Neural progenitor cell (in vitro differentiated cells): Measurements from ENCODE around the gene JOSD2. TPM values are rescaled to one million over a fixed set of nuclear protein-coding genes. Genes with fewer than 3 reads are reported as not detected.

Source experiments
- DNase-seq: peaks from one replicate; pipeline ENCODE4 v3.0.0-alpha.2; 2016; ENCODE audit warnings: low spot score
- H2AFZ ChIP-seq: fragments of 200-600 bp; sonication (generic); replicated peaks from 2 replicates; pipeline ENCODE4 v1.6.1; 2016; ENCODE audit warnings: antibody characterized with exemption
- H3F3A ChIP-seq: fragments of 200-600 bp; sonication (generic); 2 replicates; pipeline ENCODE4 v1.6.1; 2016; ENCODE audit warnings: antibody characterized with exemption, low read depth
- H3K27ac ChIP-seq: fragments of 200-600 bp; sonication (generic); 2 replicates; pipeline ENCODE4 v1.5.1; 2016; ENCODE audit warnings: mild to moderate bottlenecking
- H3K27me3 ChIP-seq: fragments of 200-600 bp; sonication (generic); 2 replicates; pipeline ENCODE4 v1.6.1; 2016; ENCODE audit warnings: mild to moderate bottlenecking, moderate library complexity
- H3K36me3 ChIP-seq: fragments of 200-600 bp; sonication (generic); 2 replicates; pipeline ENCODE4 v1.5.1; 2016
- H3K4me1 ChIP-seq: fragments of 200-600 bp; sonication (generic); 2 replicates; pipeline ENCODE4 v1.6.1; 2016; ENCODE audit warnings: mixed run types
- H3K4me2 ChIP-seq: fragments of 200-600 bp; sonication (generic); 2 replicates; pipeline ENCODE4 v1.6.1; 2016
- H3K4me3 ChIP-seq: fragments of 200-600 bp; sonication (generic); 2 replicates; pipeline ENCODE4 v1.5.1; 2016
- H3K79me2 ChIP-seq: fragments of 200-600 bp; sonication (generic); 2 replicates; pipeline ENCODE4 v1.6.1; 2016; ENCODE audit warnings: low read depth
- H3K9ac ChIP-seq: fragments of 200-600 bp; sonication (generic); 2 replicates; pipeline ENCODE4 v1.6.1; 2016
- H3K9me3 ChIP-seq: fragments of 200-600 bp; sonication (generic); 2 replicates; pipeline ENCODE4 v1.5.1; 2016; ENCODE audit warnings: low read depth
- H4K20me1 ChIP-seq: fragments of 200-600 bp; sonication (generic); 2 replicates; pipeline ENCODE4 v1.6.1; 2016; ENCODE audit warnings: low read depth
- H3K27ac Mint-ChIP-seq: 3 replicates; pipeline ENCODE4 v1.8.0; 2021; ENCODE audit warnings: mixed read lengths
- H3K27me3 Mint-ChIP-seq: 2 replicates; pipeline ENCODE4 v1.8.0; 2022; ENCODE audit warnings: low read depth, mild to moderate bottlenecking, inconsistent platforms, moderate library complexity, mixed read lengths; ENCODE audit not compliant: insufficient read depth
- H3K36me3 Mint-ChIP-seq: 3 replicates; pipeline ENCODE4 v1.8.0; 2021; ENCODE audit warnings: mixed read lengths
- H3K4me1 Mint-ChIP-seq: 3 replicates; pipeline ENCODE4 v1.8.0; 2021; ENCODE audit warnings: mixed read lengths
- H3K4me3 Mint-ChIP-seq: 3 replicates; pipeline ENCODE4 v1.8.0; 2021; ENCODE audit warnings: mild to moderate bottlenecking, moderate library complexity, mixed read lengths
- H3K9me3 Mint-ChIP-seq: 3 replicates; pipeline ENCODE4 v1.8.0; 2020; ENCODE audit warnings: mixed read lengths
- EZH2 ChIP-seq: fragments of 200-600 bp; sonication (generic); IDR thresholded peaks from 2 replicates; pipeline ENCODE4 v1.6.1; 2017; ENCODE audit warnings: antibody characterized with exemption, mild to moderate bottlenecking, moderate library complexity
- EZH2phosphoT487 ChIP-seq: fragments of 200-600 bp; sonication (generic); IDR thresholded peaks from 2 replicates; pipeline ENCODE4 v1.6.1; 2017; ENCODE audit warnings: antibody characterized with exemption
- total RNA-seq: library from RNA; depleted of rRNA; stranded (reverse); fragments of >200 nt; gene quantifications from 2 replicates; pipeline ENCODE4 v1.2.3, GENCODE V29; 2015; ENCODE audit warnings: low replicate concordance
- TF ChIP-seq, protein P1 (sequence below): fragments of 200-600 bp; sonication (generic); IDR thresholded peaks from 2 replicates; pipeline ENCODE4 v1.5.1; 2017; ENCODE audit warnings: antibody characterized with exemption, mild to moderate bottlenecking

JOSD2 gene
- total RNA-seq, 1 donor from 2014 or later: 1.7 TPM

DNA sequence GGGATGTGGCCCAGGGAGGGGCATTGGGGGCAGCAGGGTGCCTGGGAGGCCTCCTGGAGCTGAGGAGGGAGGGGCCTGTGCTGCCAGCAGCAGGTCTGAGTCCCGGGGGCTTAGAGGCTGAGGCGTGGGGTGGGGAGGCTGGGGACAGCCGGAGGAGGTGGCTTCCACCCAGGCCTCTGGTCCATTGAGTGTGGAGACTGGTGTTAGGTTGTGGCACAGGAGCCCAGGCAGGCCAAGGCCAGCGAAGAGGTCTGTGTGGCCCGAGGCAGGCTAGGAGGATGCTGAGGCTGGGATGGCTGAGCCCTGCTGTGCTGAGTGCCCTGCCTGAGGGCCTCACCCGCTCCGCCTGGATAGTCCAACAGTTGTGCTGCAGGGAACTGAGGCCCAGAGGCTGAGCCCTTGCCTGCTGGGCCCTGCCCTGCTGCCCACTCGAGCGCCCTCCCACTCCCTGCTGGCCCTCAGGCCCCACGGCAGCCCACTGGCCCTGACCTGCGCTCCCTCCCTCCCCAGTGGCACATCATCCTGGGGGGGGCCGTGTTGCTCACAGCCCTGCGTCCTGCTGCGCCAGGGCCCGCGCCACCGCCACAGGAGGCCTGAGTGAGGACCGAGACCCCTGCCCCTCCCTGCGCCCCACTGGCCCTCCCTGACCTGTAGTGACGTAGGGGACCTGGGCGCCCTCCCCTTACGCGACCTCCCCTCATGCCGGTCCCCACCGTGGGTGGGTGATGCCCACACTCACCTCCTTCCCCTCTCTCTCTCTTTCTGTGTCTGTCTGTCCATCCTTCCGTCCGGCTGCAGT is 29.4 kb downstream of the JOSD2 start:
- H3K27me3 Mint-ChIP-seq: peaks cover 1% of the 10 kb centered on the region
- peaks cover 4% of the 10 kb centered on the region for H3K4me1 ChIP-seq
- no peak overlapping the region for H3K27ac Mint-ChIP-seq
- peaks cover 11% of the 10 kb centered on the region for H3K4me1 Mint-ChIP-seq
- H3K9me3 ChIP-seq: peaks cover 5% of the 10 kb centered on the region
- peaks cover 14% of the 10 kb centered on the region for H4K20me1 ChIP-seq
- no peak overlapping the region for H3K4me3 Mint-ChIP-seq
- no peak overlapping the region for H3K27ac ChIP-seq
- H3K79me2 ChIP-seq: peaks cover 32% of the 10 kb centered on the region
- H3F3A ChIP-seq: peaks cover 12% of the 10 kb centered on the region
- no peak overlapping the region for H2AFZ ChIP-seq
- H3K36me3 ChIP-seq: no peaks in the 10 kb centered on the region
- H3K4me2 ChIP-seq: no peak overlapping the region
- H3K9ac ChIP-seq: no peak overlapping the region
- peaks cover 28% of the 10 kb centered on the region for H3K9me3 Mint-ChIP-seq
- H3K36me3 Mint-ChIP-seq: peaks cover 33% of the 10 kb centered on the region
- TF ChIP-seq EZH2: no peak
- TF ChIP-seq, protein P1, sequence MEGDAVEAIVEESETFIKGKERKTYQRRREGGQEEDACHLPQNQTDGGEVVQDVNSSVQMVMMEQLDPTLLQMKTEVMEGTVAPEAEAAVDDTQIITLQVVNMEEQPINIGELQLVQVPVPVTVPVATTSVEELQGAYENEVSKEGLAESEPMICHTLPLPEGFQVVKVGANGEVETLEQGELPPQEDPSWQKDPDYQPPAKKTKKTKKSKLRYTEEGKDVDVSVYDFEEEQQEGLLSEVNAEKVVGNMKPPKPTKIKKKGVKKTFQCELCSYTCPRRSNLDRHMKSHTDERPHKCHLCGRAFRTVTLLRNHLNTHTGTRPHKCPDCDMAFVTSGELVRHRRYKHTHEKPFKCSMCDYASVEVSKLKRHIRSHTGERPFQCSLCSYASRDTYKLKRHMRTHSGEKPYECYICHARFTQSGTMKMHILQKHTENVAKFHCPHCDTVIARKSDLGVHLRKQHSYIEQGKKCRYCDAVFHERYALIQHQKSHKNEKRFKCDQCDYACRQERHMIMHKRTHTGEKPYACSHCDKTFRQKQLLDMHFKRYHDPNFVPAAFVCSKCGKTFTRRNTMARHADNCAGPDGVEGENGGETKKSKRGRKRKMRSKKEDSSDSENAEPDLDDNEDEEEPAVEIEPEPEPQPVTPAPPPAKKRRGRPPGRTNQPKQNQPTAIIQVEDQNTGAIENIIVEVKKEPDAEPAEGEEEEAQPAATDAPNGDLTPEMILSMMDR: no peak
- no peak for TF ChIP-seq EZH2phosphoT487
- H3K4me3 ChIP-seq: no peak overlapping the region
- H3K27me3 ChIP-seq: peaks cover 3% of the 10 kb centered on the region
- no peak for DNase-seq

GRCh38 chr19:50480281-50481111 is 30.5 kb downstream of the JOSD2 start:
- H3K4me1 Mint-ChIP-seq: peaks cover 12% of the 10 kb centered on the region
- no peak overlapping the region for H3K27ac Mint-ChIP-seq
- Histone ChIP-seq H3K27ac (no peak overlapping the region), H3F3A (peaks cover 18% of the 10 kb centered on the region), H4K20me1 (peaks cover 14% of the 10 kb centered on the region), H3K4me3 (no peak overlapping the region), H3K9ac (no peak overlapping the region), H3K36me3 (no peaks in the 10 kb centered on the region), H3K4me1 (peaks cover 4% of the 10 kb centered on the region), H3K9me3 (no peaks in the 10 kb centered on the region), H3K4me2 (no peak overlapping the region), H2AFZ (no peak overlapping the region), H3K27me3 (no peaks in the 10 kb centered on the region), H3K79me2 (peaks cover 32% of the 10 kb centered on the region)
- H3K4me3 Mint-ChIP-seq: no peak overlapping the region
- peaks cover 21% of the 10 kb centered on the region for H3K9me3 Mint-ChIP-seq
- TF ChIP-seq EZH2phosphoT487: no peak
- TF ChIP-seq, protein P1: no peak
- TF ChIP-seq EZH2: no peak
- DNase-seq: no peak
- H3K36me3 Mint-ChIP-seq: peaks cover 26% of the 10 kb centered on the region
- H3K27me3 Mint-ChIP-seq: peaks cover 5% of the 10 kb centered on the region

- H3K27ac Mint-ChIP-seq: no peak overlapping the region
- Histone ChIP-seq H2AFZ (no peak overlapping the region), H3F3A (peaks cover 23% of the 10 kb centered on the region), H3K9me3 (no peaks in the 10 kb centered on the region), H3K4me3 (no peak overlapping the region), H3K9ac (no peak overlapping the region), H3K4me1 (peaks cover 4% of the 10 kb centered on the region), H3K27me3 (no peaks in the 10 kb centered on the region), H3K4me2 (no peak overlapping the region), H3K27ac (no peak overlapping the region), H3K36me3 (no peaks in the 10 kb centered on the region), H3K79me2 (peaks cover 32% of the 10 kb centered on the region), H4K20me1 (peaks cover 14% of the 10 kb centered on the region)
- peaks cover 23% of the 10 kb centered on the region for H3K36me3 Mint-ChIP-seq
- H3K4me3 Mint-ChIP-seq: no peak overlapping the region
- TF ChIP-seq EZH2phosphoT487: no peak
- no peak for TF ChIP-seq EZH2
- TF ChIP-seq, protein P1: no peak
- peaks cover 12% of the 10 kb centered on the region for H3K4me1 Mint-ChIP-seq
- DNase-seq: no peak
- peaks cover 19% of the 10 kb centered on the region for H3K9me3 Mint-ChIP-seq
- peaks cover 9% of the 10 kb centered on the region for H3K27me3 Mint-ChIP-seq
Observed at GRCh38 chr19:50479761-50480251, 31.2 kb downstream of the JOSD2 start.
